ENCODE data around the gene SMIM13.

SMIM13 gene

GRCh38 chr6:11161031-11161956 is 67.7 kb downstream of the SMIM13 start:
- peak; percentile 68 for DNase-seq (ENCODE audit: low read depth)
- H3K9ac ChIP-seq (ENCODE audit: low read length), result no peak overlapping the region
- H3K4me3 ChIP-seq (ENCODE audit: low read length), result no peak overlapping the region
- no peaks in the 10 kb centered on the region for H3K4me1 ChIP-seq (ENCODE audit: control insufficient read depth, insufficient read depth, low read length)
- H3K27me3 ChIP-seq (replicated peaks; ENCODE audit: control insufficient read depth, insufficient read depth, low read length), result no peaks in the 10 kb centered on the region
- H3K9me3 ChIP-seq (ENCODE audit: control insufficient read depth, low read length), result peaks cover 3% of the 10 kb centered on the region
- H3K36me3 ChIP-seq (ENCODE audit: control insufficient read depth, insufficient read depth, low read length, severe bottlenecking), result no peaks in the 10 kb centered on the region

GRCh38 chr6:11162262-11162661 is 68.6 kb downstream of the SMIM13 start:
- no peaks in the 10 kb centered on the region for H3K36me3 ChIP-seq (ENCODE audit: control insufficient read depth, insufficient read depth, low read length, severe bottlenecking)
- H3K9ac ChIP-seq (ENCODE audit: low read length), result no peak overlapping the region
- peaks cover 3% of the 10 kb centered on the region for H3K9me3 ChIP-seq (ENCODE audit: control insufficient read depth, low read length)
- no peaks in the 10 kb centered on the region for H3K27me3 ChIP-seq (replicated peaks; ENCODE audit: control insufficient read depth, insufficient read depth, low read length)
- H3K4me1 ChIP-seq (ENCODE audit: control insufficient read depth, insufficient read depth, low read length), result no peaks in the 10 kb centered on the region
- DNase-seq (ENCODE audit: low read depth), result no peak
- no peak overlapping the region for H3K4me3 ChIP-seq (ENCODE audit: low read length)

GRCh38 chr6:11163932-11164331 is 70.3 kb downstream of the SMIM13 start:
- Histone ChIP-seq H3K4me1 (ENCODE audit: control insufficient read depth, insufficient read depth, low read length) (peaks cover 5% of the 10 kb centered on the region), H3K27me3 (replicated peaks; ENCODE audit: control insufficient read depth, insufficient read depth, low read length) (no peaks in the 10 kb centered on the region), H3K9ac (ENCODE audit: low read length) (no peak overlapping the region), H3K9me3 (ENCODE audit: control insufficient read depth, low read length) (peaks cover 3% of the 10 kb centered on the region), H3K4me3 (ENCODE audit: low read length) (no peak overlapping the region), H3K36me3 (ENCODE audit: control insufficient read depth, insufficient read depth, low read length, severe bottlenecking) (no peaks in the 10 kb centered on the region)
- DNase-seq (ENCODE audit: low read depth), result no peak

GRCh38 chr6:11164717-11165646 is 71.3 kb downstream of the SMIM13 start:
- H3K36me3 ChIP-seq (ENCODE audit: control insufficient read depth, insufficient read depth, low read length, severe bottlenecking), result no peaks in the 10 kb centered on the region
- no peak overlapping the region for H3K4me3 ChIP-seq (ENCODE audit: low read length)
- peaks cover under 1% of the 10 kb centered on the region for H3K9me3 ChIP-seq (ENCODE audit: control insufficient read depth, low read length)
- no peaks in the 10 kb centered on the region for H3K27me3 ChIP-seq (replicated peaks; ENCODE audit: control insufficient read depth, insufficient read depth, low read length)
- H3K9ac ChIP-seq (ENCODE audit: low read length), result no peak overlapping the region
- no peak for DNase-seq (ENCODE audit: low read depth)
- H3K4me1 ChIP-seq (ENCODE audit: control insufficient read depth, insufficient read depth, low read length), result peaks cover 5% of the 10 kb centered on the region

GRCh38 chr6:11166948-11167347 is 73.3 kb downstream of the SMIM13 start:
- H3K4me1 ChIP-seq (ENCODE audit: control insufficient read depth, insufficient read depth, low read length), result peaks cover 5% of the 10 kb centered on the region
- no peaks in the 10 kb centered on the region for H3K36me3 ChIP-seq (ENCODE audit: control insufficient read depth, insufficient read depth, low read length, severe bottlenecking)
- DNase-seq (ENCODE audit: low read depth), result no peak
- H3K9ac ChIP-seq (ENCODE audit: low read length), result no peak overlapping the region
- H3K9me3 ChIP-seq (ENCODE audit: control insufficient read depth, low read length), result no peaks in the 10 kb centered on the region
- no peaks in the 10 kb centered on the region for H3K27me3 ChIP-seq (replicated peaks; ENCODE audit: control insufficient read depth, insufficient read depth, low read length)
- no peak overlapping the region for H3K4me3 ChIP-seq (ENCODE audit: low read length)

- Histone ChIP-seq H3K4me3 (ENCODE audit: low read length) (no peak overlapping the region), H3K36me3 (ENCODE audit: control insufficient read depth, insufficient read depth, low read length, severe bottlenecking) (no peaks in the 10 kb centered on the region), H3K4me1 (ENCODE audit: control insufficient read depth, insufficient read depth, low read length) (peaks cover 5% of the 10 kb centered on the region), H3K9ac (ENCODE audit: low read length) (no peak overlapping the region), H3K9me3 (ENCODE audit: control insufficient read depth, low read length) (no peaks in the 10 kb centered on the region), H3K27me3 (replicated peaks; ENCODE audit: control insufficient read depth, insufficient read depth, low read length) (no peaks in the 10 kb centered on the region)
- no peak for DNase-seq (ENCODE audit: low read depth)
These were observed 74.5 kb downstream of the SMIM13 start for GRCh38 chr6:11168091-11168635.

- H3K4me1 ChIP-seq (ENCODE audit: control insufficient read depth, insufficient read depth, low read length), result peaks cover 5% of the 10 kb centered on the region
- H3K4me3 ChIP-seq (ENCODE audit: low read length), result no peak overlapping the region
- no peaks in the 10 kb centered on the region for H3K9me3 ChIP-seq (ENCODE audit: control insufficient read depth, low read length)
- no peak overlapping the region for H3K9ac ChIP-seq (ENCODE audit: low read length)
- H3K27me3 ChIP-seq (replicated peaks; ENCODE audit: control insufficient read depth, insufficient read depth, low read length), result no peaks in the 10 kb centered on the region
- H3K36me3 ChIP-seq (ENCODE audit: control insufficient read depth, insufficient read depth, low read length, severe bottlenecking), result no peaks in the 10 kb centered on the region
- DNase-seq (ENCODE audit: low read depth), result no peak
These were observed 78.3 kb downstream of the SMIM13 start for GRCh38 chr6:11171952-11172351.

GRCh38 chr6:11172501-11173327 is 79.1 kb downstream of the SMIM13 start:
- H3K4me1 ChIP-seq (ENCODE audit: control insufficient read depth, insufficient read depth, low read length), result peaks cover 5% of the 10 kb centered on the region
- H3K9ac ChIP-seq (ENCODE audit: low read length), result no peak overlapping the region
- no peaks in the 10 kb centered on the region for H3K36me3 ChIP-seq (ENCODE audit: control insufficient read depth, insufficient read depth, low read length, severe bottlenecking)
- DNase-seq (ENCODE audit: low read depth), result peak; percentile 65
- H3K9me3 ChIP-seq (ENCODE audit: control insufficient read depth, low read length), result no peaks in the 10 kb centered on the region
- no peaks in the 10 kb centered on the region for H3K27me3 ChIP-seq (replicated peaks; ENCODE audit: control insufficient read depth, insufficient read depth, low read length)
- H3K4me3 ChIP-seq (ENCODE audit: low read length), result no peak overlapping the region

- DNase-seq (ENCODE audit: low read depth), result no peak
These were observed 80.6 kb downstream of the SMIM13 start for GRCh38 chr6:11174242-11174611.

GRCh38 chr6:11177271-11177670 is 83.6 kb downstream of the SMIM13 start:
- H3K9ac ChIP-seq (ENCODE audit: low read length), result no peak overlapping the region
- no peak for DNase-seq (ENCODE audit: low read depth)
- H3K9me3 ChIP-seq (ENCODE audit: control insufficient read depth, low read length), result peaks cover 4% of the 10 kb centered on the region
- H3K4me1 ChIP-seq (ENCODE audit: control insufficient read depth, insufficient read depth, low read length), result no peaks in the 10 kb centered on the region
- no peak overlapping the region for H3K4me3 ChIP-seq (ENCODE audit: low read length)
- H3K36me3 ChIP-seq (ENCODE audit: control insufficient read depth, insufficient read depth, low read length, severe bottlenecking), result no peaks in the 10 kb centered on the region
- H3K27me3 ChIP-seq (replicated peaks; ENCODE audit: control insufficient read depth, insufficient read depth, low read length), result no peaks in the 10 kb centered on the region

More at GRCh38 chr6:11174242-11174611, 80.6 kb downstream of the SMIM13 start:
- H3K36me3 ChIP-seq (ENCODE audit: control insufficient read depth, insufficient read depth, low read length, severe bottlenecking), result no peaks in the 10 kb centered on the region
- H3K27me3 ChIP-seq (replicated peaks; ENCODE audit: control insufficient read depth, insufficient read depth, low read length), result no peaks in the 10 kb centered on the region
- no peak overlapping the region for H3K9ac ChIP-seq (ENCODE audit: low read length)
- no peaks in the 10 kb centered on the region for H3K9me3 ChIP-seq (ENCODE audit: control insufficient read depth, low read length)
- H3K4me3 ChIP-seq (ENCODE audit: low read length), result no peak overlapping the region
- H3K4me1 ChIP-seq (ENCODE audit: control insufficient read depth, insufficient read depth, low read length), result no peaks in the 10 kb centered on the region

Data from adipocyte (in vitro differentiated cells).